Breast epithelium (tissue), 4 donors: ENCODE data around the gene OPCML. TPM values are rescaled to one million over a fixed set of nuclear protein-coding genes. Genes with fewer than 3 reads are reported as not detected.

Experiments
- DNase-seq, 2 donors: peaks; one replicate each; pipeline ENCODE4 v3.0.0-alpha.2; 2019; ENCODE audit warnings: low spot score in 2 of 2
- H3K27ac ChIP-seq, 2 donors: fragments of 200-600 bp; sonication (generic) in 1 of 2; one replicate each; pipeline ENCODE4 v1.5.1; 2016 to 2019; ENCODE audit warnings: mild to moderate bottlenecking in 1 of 2
- H3K27me3 ChIP-seq, 2 donors: fragments of 200-600 bp; sonication (generic) in 1 of 2; one replicate each; pipeline versions ENCODE4 v1.5.1 to v1.6.0; 2017 to 2019; ENCODE audit warnings: control low read depth in 1 of 2, mild to moderate bottlenecking in 1 of 2
- H3K36me3 ChIP-seq: fragments of 200-600 bp; one replicate; pipeline ENCODE4 v1.5.1; 2019
- H3K4me1 ChIP-seq, 2 donors: fragments of 200-600 bp; sonication (generic); one replicate each; pipeline ENCODE4 v1.5.1; 2016 to 2019; ENCODE audit warnings: control low read depth in 1 of 2
- H3K4me3 ChIP-seq, 3 donors: fragments of 200-600 bp; sonication (generic); 1 replicate in 2 of 3; 2 replicates in 1 of 3; pipeline ENCODE4 v1.5.1; 2016 to 2019; ENCODE audit warnings: mild to moderate bottlenecking in 3 of 3, moderate library complexity in 2 of 3
- H3K9me3 ChIP-seq, 2 donors: fragments of 200-600 bp; sonication (generic) in 1 of 2; one replicate each; pipeline ENCODE4 v1.5.1; 2016 to 2019; ENCODE audit warnings: control low read depth in 1 of 2
- POLR2A ChIP-seq: fragments of 450-650 bp; IDR thresholded peaks from one replicate; pipeline ENCODE4 v1.6.1; 2016; ENCODE audit warnings: antibody characterized with exemption, mild to moderate bottlenecking, moderate library complexity
- POLR2AphosphoS5 ChIP-seq, 3 donors: sonication (generic); formaldehyde crosslinking; IDR thresholded peaks; one replicate each; pipeline ENCODE4 v1.6.1; 2017; ENCODE audit warnings: antibody characterized with exemption in 3 of 3
- intact Hi-C: fragments of 100-400 bp; cut with DNase I; formaldehyde crosslinking; loops from one replicate; pipeline ENCODE4 v1.15.1; 2023; ENCODE audit warnings: low total_unique reads
- total RNA-seq, 3 donors: library from RNA; depleted of rRNA; stranded (reverse); fragments of >200 nt; gene quantifications; one replicate each; pipeline ENCODE4 v1.1.0, GENCODE V29; 2016
- TF ChIP-seq, protein P1 (sequence below), 3 donors: fragments of 450-650 bp; IDR thresholded peaks; one replicate each; pipeline ENCODE4 v1.5.1; 2016 to 2017; ENCODE audit warnings: antibody characterized with exemption in 3 of 3, mild to moderate bottlenecking in 3 of 3, moderate library complexity in 3 of 3

Gene OPCML
- total RNA-seq, 3 donors from 2014 or later, result not detected

DNA sequence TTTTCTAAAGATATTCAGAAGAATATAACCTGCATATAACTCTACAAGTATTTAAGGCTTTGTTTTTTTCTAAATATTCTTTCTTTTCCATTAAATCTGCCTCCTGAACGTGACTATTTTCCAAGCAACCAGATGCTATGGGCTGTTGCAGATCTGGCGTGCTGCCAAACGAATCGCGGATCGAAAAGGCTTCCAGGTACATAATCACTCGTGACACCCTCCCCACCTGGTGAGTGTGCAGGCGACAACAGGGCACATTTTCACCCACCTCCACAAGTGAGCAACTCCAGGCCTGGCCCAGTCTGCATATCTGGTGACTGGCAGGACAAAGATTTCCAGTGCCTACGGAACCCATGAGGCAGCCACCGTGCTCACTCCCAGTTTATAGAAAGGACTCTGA lies 660.1 kb downstream of the OPCML start:
- intact Hi-C loops, result no loop called here
- H3K4me1 ChIP-seq, result no peaks in the 10 kb centered on the region
- H3K36me3 ChIP-seq, result no peaks in the 10 kb centered on the region
- H3K4me3 ChIP-seq, result no peak overlapping the region
- no peak overlapping the region for H3K27ac ChIP-seq
- no peak for DNase-seq
- no peaks in the 10 kb centered on the region for H3K9me3 ChIP-seq
- H3K27me3 ChIP-seq, result peaks cover 0 to 3% of the 10 kb centered on the region in 2 donors
- TF ChIP-seq POLR2A (no peak), POLR2AphosphoS5 (IDR thresholded peaks at IDR 0.05) (no peak)
- TF ChIP-seq, protein P1, sequence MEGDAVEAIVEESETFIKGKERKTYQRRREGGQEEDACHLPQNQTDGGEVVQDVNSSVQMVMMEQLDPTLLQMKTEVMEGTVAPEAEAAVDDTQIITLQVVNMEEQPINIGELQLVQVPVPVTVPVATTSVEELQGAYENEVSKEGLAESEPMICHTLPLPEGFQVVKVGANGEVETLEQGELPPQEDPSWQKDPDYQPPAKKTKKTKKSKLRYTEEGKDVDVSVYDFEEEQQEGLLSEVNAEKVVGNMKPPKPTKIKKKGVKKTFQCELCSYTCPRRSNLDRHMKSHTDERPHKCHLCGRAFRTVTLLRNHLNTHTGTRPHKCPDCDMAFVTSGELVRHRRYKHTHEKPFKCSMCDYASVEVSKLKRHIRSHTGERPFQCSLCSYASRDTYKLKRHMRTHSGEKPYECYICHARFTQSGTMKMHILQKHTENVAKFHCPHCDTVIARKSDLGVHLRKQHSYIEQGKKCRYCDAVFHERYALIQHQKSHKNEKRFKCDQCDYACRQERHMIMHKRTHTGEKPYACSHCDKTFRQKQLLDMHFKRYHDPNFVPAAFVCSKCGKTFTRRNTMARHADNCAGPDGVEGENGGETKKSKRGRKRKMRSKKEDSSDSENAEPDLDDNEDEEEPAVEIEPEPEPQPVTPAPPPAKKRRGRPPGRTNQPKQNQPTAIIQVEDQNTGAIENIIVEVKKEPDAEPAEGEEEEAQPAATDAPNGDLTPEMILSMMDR (IDR thresholded peaks at IDR 0.05), result no peak

DNA sequence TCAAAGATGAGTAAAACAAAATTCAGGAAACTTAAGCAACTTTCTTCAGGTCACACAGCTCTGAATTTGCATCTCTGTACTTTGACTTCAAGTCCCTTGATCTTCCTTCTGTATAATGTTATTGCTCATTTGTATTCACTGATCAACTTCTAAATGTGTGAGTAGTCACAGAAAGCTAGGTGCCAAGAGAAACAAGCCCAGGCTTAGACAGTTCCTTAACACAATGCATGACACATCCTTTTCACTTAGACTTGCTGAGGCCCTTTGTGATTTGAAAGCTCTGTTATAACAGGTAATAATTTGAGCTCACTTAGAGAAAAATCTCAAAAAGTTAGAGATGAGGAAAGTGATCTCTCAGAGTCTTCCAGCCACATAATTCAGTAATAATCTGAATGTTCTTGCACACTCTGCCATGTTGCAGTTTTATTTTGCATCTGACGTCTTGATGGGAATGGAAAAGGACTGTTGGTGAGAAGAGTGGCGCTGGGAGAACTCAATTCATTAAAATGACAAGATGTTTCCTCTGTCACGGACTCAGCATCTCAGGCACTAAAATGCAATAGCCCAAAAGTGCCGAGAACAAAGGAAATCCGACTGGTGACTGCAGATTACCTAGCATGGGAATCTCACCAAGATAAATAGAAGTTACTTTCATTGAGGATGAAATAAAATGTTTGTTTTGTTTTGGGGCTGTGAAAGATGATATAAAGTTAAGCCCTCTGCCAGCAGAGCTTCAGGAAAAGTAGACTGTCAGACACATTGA lies 665.3 kb downstream of the OPCML start:
- H3K4me3 ChIP-seq, result no peak overlapping the region
- no peak overlapping the region for H3K27ac ChIP-seq
- DNase-seq, result no peak
- H3K27me3 ChIP-seq, result peaks cover 0 to 3% of the 10 kb centered on the region in 2 donors
- no peaks in the 10 kb centered on the region for H3K4me1 ChIP-seq
- H3K9me3 ChIP-seq, result no peaks in the 10 kb centered on the region
- intact Hi-C loops, result no loop called here
- TF ChIP-seq, protein P1 (IDR thresholded peaks at IDR 0.05), result no peak
- TF ChIP-seq POLR2A (no peak), POLR2AphosphoS5 (IDR thresholded peaks at IDR 0.05) (no peak)
- no peaks in the 10 kb centered on the region for H3K36me3 ChIP-seq

DNA sequence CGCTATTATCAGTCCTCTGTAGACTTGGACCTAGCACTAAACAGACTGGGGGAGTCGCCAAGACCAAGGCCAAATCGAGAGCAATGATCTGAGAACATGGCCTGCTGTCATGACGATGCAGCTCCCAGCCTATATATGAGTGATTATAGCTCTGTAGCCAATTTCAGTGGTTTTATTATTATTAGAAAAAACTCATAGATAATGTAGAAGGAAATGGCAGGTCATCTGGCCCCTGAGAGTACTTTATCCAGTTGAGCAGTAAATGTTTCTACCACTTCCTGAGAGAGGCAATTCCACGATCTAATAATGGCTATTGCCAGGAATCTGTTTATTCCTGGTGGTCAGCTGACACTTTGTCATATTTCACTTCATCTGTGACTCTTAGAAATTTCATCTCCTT lies 666.7 kb downstream of the OPCML start:
- H3K36me3 ChIP-seq, result no peaks in the 10 kb centered on the region
- H3K4me3 ChIP-seq, result no peak overlapping the region
- TF ChIP-seq POLR2AphosphoS5 (IDR thresholded peaks at IDR 0.05) (no peak), POLR2A (no peak)
- TF ChIP-seq, protein P1 (IDR thresholded peaks at IDR 0.05), result no peak
- no peak for DNase-seq
- no peaks in the 10 kb centered on the region for H3K9me3 ChIP-seq
- peaks cover 0 to 3% of the 10 kb centered on the region in 2 donors for H3K27me3 ChIP-seq
- intact Hi-C loops, result no loop called here
- no peaks in the 10 kb centered on the region for H3K4me1 ChIP-seq
- no peak overlapping the region for H3K27ac ChIP-seq

DNA sequence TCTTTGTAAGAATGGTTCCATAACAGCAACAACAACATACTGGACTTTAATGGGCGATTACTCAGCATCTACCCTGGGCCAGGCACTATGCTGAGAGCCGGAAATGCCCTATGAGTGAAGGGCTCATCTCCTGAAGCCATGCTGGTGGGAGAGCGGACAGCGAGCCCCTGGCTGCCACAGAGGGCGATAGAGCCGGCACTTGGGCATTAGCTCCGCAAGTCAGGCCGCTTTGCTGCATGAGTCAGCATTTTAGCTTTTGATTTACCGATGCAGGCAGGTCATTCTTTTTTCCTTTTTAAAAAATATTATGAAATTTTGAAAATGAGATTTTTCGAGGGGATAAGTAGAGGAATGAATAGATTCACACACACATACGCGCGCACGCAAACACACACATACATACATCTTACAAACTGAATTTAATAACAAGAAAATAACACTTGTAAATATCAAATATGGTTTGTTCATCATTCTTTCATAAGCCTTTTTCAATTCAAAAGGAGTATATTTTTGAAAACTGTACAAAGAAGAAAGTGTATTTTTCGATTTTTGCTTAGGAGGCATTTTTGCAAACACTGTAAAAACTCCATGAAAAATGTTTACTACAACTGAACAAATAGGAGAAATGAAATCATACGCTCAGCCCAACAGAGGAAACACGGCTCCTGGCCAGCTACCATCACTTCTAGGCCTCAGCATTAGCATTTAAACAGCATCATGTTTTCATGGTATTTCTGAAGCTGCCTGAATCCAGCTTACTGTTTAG lies 667.3 kb downstream of the OPCML start:
- H3K27me3 ChIP-seq, result peaks cover 0 to 3% of the 10 kb centered on the region in 2 donors
- H3K27ac ChIP-seq, result no peak overlapping the region
- intact Hi-C loops, result no loop called here
- no peaks in the 10 kb centered on the region for H3K36me3 ChIP-seq
- no peak for DNase-seq
- TF ChIP-seq POLR2A (no peak), POLR2AphosphoS5 (IDR thresholded peaks at IDR 0.05) (no peak)
- TF ChIP-seq, protein P1 (IDR thresholded peaks at IDR 0.05), result no peak
- no peak overlapping the region for H3K4me3 ChIP-seq
- no peaks in the 10 kb centered on the region for H3K4me1 ChIP-seq
- H3K9me3 ChIP-seq, result no peaks in the 10 kb centered on the region

DNA sequence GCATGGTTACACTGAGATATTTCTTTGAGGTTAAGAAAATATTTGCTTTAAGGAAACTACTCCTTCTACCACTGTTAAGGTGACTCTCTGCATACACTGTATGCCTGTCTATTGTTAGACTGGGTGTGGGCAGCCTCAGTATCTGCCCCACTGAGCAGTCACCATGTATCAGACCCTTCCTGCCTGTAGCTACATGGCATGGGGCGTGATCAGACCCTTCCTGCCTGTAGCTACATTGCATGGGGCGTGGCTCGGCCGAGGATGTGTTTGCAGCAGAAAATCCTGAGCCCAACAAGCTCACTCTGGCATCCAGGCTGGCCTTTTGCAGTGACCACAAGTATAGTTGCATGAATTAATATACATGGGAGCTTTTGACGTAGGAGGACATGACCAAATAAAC lies 669.4 kb downstream of the OPCML start:
- Histone ChIP-seq H3K9me3 (no peaks in the 10 kb centered on the region), H3K27ac (no peak overlapping the region), H3K27me3 (no peaks in the 10 kb centered on the region), H3K4me3 (no peak overlapping the region), H3K36me3 (no peaks in the 10 kb centered on the region), H3K4me1 (no peaks in the 10 kb centered on the region)
- TF ChIP-seq POLR2AphosphoS5 (IDR thresholded peaks at IDR 0.05), result no peak
- TF ChIP-seq, protein P1 (IDR thresholded peaks at IDR 0.05), result no peak
- DNase-seq, result no peak
- intact Hi-C loops, result no loop called here
